Hypothalamus (tissue), 51 donors: ENCODE measurements around the gene SLC6A5.

Source experiments
- DNase-seq, 51 donors: peaks; one replicate each; lab custom pipeline; 2025; lab: John Stamatoyannopoulos, UW

SLC6A5 gene

GRCh38 chr11:20596205-20597153 is 2.9 kb upstream of the SLC6A5 start:
- no peak for DNase-seq

- DNase-seq: no peak
These were observed 2.2 kb upstream of the SLC6A5 start for GRCh38 chr11:20597154-20597679.

GRCh38 chr11:20597680-20598484 is 1.5 kb upstream of the SLC6A5 start:
- no peak for DNase-seq

- DNase-seq: no peak
These were observed 916 bp upstream of the SLC6A5 start for GRCh38 chr11:20598492-20598891.

- DNase-seq: no peak
These were observed 575 bp downstream of the SLC6A5 start for GRCh38 chr11:20600020-20600346.

GRCh38 chr11:20600551-20600950 is 1.1 kb downstream of the SLC6A5 start:
- no peak for DNase-seq

GRCh38 chr11:20601221-20601914 is 2.0 kb downstream of the SLC6A5 start:
- DNase-seq: no peak

- DNase-seq: no peak
These were observed 4.9 kb downstream of the SLC6A5 start for GRCh38 chr11:20604295-20604803.

GRCh38 chr11:20604864-20605601 is 5.6 kb downstream of the SLC6A5 start:
- DNase-seq: no peak

- DNase-seq: no peak
These were observed 6.2 kb downstream of the SLC6A5 start for GRCh38 chr11:20605602-20606091.

GRCh38 chr11:20608934-20609333 is 9.5 kb downstream of the SLC6A5 start:
- no peak for DNase-seq

- peak in 50 of 51 donors; percentile 5 to 84 (median 51) for DNase-seq
These were observed 10.6 kb downstream of the SLC6A5 start for GRCh38 chr11:20609727-20610707.

- no peak for DNase-seq
These were observed 11.4 kb downstream of the SLC6A5 start for GRCh38 chr11:20610825-20611224.

GRCh38 chr11:20611445-20611844 is 12.0 kb downstream of the SLC6A5 start:
- no peak for DNase-seq

- DNase-seq: no peak
These were observed 12.5 kb downstream of the SLC6A5 start for GRCh38 chr11:20611892-20612291.

- DNase-seq: no peak
These were observed 13.0 kb downstream of the SLC6A5 start for GRCh38 chr11:20612416-20612815.

GRCh38 chr11:20616920-20617319 is 17.5 kb downstream of the SLC6A5 start:
- DNase-seq: peak in 1 of 51 donors; percentile 14

GRCh38 chr11:20617346-20618005 is 18.1 kb downstream of the SLC6A5 start:
- no peak for DNase-seq
